GM19467 (cell line): ENCODE results near the gene BMP5.

Experiments
- ATAC-seq: cut with Tn5 transposase; IDR thresholded peaks from one replicate; pipeline ENCODE4 v1.9.1; 2021; ENCODE audit warnings: mild to moderate bottlenecking, moderate library complexity; ENCODE audit not compliant: unreplicated experiment

Gene BMP5

DNA sequence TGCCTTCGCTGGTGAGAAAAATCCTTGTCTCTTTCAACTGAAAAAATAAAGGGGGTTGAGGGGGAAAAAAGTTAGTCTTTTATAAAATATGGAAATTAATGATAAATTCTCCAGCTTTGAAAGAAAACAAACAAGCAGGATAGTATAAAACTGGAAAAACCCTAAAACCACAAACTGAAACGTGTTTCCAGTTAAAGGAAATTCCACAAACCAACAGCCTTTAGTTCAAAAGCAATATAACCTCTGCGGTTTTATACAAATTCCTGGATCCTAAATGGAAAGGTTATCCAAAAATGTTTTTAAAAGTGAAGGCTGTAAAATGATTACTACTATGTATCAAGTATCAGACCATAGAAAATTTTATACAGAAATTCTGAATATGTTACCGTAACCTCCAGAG is 55.6 kb downstream of the BMP5 start:
- ATAC-seq, result no peak

DNA sequence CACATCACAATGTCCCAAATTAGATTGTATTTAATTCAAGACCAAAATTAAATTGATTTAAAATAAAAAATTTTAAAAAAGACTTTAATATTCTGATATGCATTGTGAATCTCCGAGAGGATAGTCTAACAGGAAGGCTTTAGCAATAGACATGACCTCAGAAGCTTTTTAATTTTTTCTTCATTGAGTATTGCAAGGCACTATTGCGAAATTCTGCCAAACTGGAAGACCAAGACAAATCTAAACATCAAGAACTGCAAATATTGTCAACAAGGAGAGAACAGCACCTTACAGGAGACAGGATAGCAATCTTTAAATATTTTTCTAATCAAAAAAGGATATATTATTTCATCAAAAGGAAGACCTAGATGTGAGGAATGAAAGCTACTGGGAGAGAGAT is 56.9 kb downstream of the BMP5 start:
- no peak for ATAC-seq

DNA sequence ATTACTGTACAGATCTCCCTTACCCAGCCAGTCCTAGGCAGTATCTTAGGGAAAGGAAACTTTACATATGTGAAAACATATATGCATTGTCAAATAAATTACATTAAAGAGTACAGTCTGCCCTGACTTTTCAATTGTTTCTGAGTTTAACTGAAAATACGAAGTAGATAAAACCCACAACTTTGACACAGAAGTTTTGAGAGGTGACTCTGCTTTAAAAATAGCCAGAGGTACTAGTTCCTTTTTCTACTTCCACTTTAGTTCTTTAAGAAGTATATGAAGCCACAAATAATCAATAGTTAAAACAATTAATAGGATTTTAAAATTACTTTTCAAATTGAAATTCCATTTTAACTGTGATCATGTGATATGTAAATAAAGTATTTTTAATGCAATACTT is 62.9 kb downstream of the BMP5 start:
- ATAC-seq, result no peak

DNA sequence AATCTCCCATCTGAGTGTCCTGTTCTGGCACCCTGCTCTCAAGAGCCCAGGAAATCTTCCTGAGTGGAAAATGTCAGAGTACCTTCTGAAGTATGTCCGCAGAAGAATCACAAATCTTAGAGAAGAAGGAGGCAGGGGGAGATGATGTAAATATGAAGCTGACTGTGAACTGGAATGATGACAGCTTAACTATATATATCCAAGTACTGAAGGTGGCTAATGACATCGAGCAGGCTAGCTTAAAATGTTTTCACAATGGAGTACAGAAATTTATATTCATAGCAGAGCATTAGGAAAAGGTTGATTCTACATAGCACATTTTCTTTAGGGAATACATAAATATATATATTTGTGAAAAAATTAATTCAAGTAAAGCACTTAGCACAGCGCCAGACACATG is 64.3 kb downstream of the BMP5 start:
- no peak for ATAC-seq

DNA sequence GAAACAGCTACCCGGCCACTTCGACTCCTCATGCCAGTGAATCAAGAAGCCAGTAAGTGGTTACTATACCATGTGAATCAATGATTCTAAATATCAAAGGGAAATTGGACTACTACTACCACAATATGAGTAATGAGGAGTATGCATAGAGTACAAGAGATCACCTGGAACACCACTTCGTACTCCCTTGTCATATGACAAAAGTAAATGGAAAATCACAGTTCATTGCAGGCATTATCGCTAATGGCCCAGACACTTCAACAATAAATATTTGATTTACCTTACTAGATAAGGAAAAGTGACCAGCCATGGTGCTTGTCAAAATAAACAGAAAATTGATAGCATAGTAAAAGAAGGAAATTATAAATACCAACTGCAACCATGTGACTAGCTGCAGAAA is 73.1 kb downstream of the BMP5 start:
- no peak for ATAC-seq

DNA sequence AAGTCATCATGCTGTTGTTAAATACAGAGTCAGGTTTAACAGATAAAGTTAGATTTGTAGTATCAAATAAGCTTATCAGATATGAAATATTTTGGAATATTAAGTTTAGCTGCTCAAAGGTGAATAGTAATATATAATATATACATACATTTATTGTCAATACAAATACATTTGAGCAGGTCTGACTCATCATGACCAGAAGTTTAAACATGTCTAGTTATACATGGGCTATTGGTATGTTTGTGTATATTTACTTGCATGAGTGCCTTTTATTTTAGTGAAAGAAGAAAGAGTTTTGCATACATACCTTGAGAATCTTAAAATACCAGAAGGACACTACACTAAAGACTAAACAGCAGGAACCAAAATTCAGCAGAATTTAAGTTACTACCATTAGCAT is 76.8 kb downstream of the BMP5 start:
- no peak for ATAC-seq

DNA sequence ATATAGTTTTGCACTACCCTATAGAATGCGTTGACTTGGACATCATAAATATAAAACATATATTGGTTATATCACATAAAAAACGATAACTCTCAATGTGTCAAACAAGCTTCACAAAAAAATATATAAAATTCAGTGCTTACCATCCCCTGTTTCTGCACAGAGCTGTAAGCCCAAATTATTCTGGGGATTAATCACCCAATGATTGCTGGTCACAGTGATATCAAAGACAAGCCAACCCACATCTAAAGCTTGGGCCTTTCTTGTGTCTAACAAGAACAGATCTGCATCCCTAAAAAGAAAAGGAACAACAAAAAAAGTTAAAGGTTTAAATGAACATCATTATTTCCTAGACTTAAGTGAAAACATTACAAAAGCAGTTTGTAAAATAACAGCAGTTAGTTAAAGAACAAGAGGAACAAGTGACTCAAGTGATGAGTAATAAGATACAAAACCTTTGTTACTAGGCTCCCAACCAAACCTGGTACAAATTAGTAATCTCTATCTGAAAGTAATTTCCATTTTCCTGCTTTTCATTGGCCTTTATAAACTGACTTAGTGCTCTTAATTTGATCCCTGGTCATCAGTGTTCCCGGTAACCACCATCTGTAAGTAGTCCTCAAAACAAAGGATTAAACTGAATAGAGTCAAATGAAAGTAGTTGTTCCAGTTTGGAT is 81.1 kb downstream of the BMP5 start:
- ATAC-seq, result no peak

DNA sequence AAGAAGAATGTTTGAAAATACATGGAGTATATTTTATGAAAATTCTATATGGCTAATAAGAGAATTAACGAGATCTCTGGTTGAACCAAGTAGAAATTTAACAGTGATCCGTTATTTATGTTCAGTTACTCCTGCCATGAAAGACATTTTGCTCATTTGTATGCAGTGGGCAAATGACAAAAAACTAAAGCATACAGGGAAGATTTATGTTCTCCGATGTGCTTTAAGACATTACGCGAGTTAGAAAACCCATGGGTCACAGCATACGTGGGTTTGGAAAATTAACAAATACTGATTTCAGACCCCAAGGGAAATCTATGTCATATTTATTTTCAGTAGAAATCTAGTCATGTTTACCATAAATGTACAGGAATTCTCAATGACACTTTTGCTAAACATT is 90.1 kb downstream of the BMP5 start:
- no peak for ATAC-seq

DNA sequence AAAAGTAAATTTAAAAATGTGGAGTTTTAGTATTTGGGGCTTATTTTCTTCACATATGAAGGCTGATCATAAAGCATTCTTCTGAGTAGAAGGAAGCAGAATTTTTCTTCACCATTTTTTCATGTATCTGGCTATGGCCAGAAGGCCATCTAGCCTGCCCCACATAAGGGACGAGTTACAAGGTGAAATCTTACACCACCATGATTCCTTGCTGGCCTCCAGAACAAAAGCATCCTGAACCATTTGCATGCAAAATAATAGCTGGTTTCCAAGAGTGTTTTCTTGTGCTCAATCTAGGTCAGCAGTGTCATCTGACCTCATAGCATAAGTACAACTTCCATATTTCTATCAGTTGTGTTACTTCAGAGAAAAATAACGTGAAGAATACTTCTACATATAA is 93.1 kb downstream of the BMP5 start:
- no peak for ATAC-seq

DNA sequence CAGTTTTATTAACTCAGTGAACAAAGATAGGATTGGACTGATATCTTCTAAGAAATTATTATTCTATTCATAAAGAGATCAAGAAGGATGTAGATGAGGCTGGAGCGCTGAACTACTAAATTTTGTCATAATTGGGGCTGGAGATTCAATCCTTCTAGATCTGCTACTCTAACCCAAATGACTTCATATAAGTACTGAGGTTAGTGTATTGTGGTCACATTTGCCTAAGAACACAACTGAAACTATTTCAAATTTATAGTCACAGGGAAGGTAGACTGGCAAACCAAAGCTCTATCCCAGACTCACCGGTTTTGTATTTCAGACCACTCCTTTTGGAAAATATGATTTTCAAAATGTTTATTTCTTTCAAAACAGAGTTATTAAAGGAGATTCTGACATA is 96.7 kb downstream of the BMP5 start:
- no peak for ATAC-seq

DNA sequence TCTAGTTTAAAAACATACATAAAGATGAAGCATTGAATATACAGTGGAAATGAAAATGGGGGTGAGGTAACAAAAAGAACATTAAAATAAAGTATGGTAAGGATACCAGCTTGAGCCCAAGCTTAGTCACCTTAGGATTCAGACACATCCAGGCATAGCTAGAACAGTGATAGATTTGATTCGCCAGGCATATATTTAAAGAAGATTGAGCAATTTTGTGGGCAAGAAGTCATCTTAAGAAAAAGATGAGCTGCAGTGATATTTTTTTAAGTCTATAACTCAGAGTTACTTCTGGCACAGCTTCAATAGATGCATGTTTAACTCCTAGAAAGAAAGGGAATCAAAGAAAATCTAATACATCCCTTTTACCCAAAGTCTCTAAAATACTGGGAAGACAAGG is 97.9 kb downstream of the BMP5 start:
- no peak for ATAC-seq

DNA sequence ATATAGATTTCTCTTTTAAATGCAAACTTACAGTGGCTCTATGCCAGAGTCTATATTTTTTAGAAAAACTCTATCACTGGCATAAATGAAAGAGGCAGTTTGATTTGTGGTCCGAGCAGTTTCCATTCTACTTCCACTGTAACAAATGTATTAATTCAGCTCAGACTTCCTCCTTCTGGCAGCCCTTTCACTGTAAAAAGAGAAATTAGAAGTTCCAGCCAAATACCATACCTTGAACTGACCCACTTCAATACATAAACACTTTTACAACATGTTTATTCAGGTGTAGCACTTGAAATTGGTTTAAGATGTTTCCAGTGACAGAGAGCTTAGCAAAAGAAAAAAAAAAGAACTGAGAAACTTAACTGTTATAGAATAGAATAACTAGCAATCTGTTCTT is 99.3 kb downstream of the BMP5 start:
- ATAC-seq, result no peak

DNA sequence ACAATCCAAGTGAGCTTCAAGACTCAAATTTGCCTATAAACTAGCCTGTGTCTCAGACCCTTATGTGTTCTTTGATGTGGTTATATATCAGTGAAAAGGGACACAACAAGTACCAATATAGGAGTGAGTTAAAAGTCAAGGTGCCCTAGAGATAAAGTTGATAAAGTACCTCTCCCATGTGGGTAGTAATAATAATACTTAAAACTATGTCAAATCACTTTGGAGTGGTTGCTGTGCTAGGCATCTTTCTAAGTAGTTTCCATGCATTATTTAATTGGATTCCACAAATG is 100.4 kb downstream of the BMP5 start:
- ATAC-seq, result no peak

DNA sequence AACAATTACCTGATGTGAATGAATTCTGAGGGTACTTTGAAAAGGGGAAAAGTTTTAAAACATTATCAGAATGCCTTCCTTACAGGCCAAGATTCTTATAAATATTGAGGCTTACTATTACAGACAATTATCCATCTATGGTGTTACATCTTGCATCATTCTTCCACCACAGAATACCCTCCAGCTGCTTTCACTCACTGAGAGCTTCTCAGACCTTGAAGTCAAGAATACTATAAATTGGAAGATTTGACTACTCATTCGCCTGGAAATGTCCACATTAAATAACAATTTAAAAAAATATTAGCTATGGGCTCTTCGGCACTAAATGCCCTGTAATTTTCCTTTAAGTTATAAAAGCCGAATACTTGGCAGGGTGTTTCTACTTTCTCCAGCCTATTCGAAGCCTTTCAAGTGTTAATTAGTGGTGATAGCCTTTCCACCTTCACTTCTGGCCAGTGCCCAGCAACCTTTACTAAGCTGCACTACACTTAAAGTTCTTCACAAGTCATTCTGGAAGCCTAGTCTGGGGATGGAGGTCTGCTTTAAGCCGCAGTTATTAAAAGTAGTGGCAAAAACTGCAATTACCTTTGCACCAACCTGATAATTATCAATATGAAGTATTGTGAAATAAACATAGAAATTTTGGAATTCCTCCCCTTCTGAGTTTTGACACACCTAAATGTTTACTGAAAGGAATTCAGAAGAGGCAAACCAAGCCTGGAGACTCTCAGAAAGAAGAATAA is 100.9 kb downstream of the BMP5 start:
- no peak for ATAC-seq

DNA sequence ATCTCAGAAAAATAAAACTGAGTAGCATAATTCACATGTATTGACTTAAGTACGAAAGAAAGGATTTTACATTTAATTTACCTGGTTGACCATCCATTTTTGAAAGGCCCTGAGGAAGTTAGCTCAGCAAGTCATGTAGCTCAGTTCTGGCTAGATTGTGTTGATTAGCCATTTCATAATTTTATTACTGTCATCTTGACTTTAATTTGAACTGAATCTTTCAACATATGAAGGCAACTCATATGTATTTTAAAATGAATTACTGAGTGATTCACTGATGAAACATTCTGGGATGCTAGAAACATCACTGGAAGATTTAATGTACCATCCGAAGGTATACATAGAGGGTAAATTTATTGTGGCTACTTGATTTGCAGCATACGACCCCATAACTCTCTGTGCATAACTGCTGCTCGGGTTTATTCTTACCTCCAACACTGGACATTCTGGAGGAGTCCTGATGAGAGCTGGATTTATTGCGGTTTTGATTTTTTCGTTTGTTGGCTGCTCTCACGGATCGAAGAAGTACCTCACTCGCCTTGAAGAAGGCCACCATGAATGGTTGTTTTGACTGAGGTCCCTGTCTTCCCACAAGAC is 101.7 kb downstream of the BMP5 start:
- ATAC-seq, result no peak

DNA sequence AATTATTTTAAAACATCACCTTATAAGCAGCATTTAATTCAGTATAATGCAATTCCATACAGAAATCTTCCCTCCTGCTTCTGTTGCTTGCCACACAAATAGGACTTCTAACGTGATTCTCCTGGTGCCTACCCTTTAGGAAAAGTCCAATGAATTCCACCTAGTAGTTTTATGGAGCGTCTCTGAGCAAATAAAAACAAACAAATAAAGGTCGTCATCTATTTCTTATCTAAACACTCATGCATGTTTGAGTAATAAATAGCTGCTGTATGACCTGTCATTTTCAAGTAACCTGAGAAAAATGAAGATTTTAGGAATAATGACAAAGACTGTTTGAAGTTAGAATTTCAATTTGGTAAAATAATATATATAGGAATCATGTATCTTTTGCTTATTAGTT is 102.7 kb downstream of the BMP5 start:
- no peak for ATAC-seq

DNA sequence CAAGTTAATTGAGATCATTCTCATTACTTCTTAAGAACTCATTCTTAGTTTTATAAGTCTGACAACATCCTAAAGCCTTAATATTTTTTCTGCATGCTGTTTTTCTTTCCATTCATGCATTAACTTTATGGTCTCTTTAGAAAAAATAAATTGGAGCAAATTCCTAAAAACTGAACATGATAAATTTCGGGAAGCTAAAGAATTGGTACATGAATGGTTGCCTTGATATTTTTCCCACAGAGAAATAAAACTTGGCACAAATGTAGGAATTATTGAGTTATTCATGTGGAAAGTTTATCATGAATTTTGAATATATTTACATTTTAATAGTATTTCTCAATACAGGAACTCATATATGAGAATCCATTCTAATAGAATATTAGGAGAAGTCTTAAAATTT is 115.9 kb downstream of the BMP5 start:
- ATAC-seq, result no peak

DNA sequence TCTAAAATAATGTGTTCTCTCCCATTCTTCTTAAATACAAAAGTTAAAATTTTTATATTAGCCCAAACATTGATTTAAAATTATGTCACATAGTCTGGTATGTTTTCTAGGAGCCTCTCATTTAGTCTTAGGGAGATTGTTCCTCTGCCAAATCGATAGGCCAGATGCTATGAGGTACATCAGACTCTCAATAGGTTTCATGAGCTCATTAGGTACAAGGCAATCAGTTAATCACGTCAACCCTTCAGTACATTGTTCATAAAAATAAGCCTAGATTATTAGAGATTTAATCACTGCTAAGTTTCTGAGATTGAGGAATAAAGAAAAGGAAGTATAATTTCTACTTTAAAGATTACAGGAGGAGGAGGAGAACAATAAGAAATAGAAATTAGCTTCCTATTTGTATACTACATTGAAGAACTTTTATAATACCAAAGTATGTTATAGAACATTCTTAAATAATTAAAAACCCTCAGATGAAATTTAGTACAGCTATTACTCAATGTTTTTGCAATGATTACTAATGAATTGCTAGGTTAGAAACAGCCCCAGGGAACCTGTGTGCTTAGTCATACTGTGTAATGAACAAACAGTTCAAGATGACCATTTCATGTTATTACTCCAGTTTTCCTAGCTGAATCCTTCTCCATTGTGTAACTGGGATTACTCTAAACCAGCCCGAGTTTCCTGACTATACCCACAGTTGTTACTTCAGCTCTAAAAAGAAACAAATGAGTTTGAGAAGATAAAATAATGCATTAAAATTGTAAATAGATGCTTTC is 117.0 kb downstream of the BMP5 start:
- ATAC-seq, result no peak

DNA sequence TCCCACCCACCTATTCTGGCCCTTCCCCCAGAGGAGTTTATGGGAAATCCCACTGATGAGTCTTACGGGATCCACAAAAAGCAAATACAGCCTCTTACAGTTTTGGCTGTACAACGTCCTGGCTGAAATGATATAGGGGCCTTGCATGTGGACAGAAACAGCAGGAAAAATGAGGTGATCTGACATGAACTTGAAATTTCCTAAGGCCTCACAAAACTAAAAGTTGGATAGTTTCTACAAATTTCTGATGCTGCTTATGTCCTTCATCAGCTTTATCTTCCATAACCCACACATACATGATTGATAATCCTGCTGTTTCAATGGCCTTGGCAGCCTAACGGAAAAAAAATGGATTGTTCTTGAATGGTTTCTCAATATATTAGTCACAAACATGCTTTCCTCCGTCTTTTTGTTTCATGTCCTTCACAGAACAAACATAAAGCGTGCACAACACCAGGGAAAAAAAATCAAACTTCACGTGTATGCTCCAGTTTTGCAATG is 118.8 kb downstream of the BMP5 start:
- no peak for ATAC-seq

DNA sequence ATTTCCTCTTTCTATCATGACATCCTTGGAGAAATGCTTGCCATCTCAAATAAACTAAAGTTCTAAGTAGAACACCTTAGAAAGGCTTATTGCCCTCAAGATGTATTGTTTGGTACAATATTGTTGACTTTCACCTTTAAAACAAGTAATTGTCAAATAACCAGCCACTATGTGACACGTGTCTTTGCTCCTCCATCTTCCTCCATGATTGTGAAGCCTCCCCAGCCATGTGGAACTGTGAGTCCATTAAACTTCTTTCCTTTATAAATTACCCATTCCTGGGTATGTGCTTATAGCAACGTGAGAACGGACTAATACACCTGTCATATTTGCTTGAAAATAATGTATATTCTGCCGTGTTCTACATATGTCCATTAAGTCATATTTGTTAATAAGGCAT is 126.5 kb downstream of the BMP5 start:
- no peak for ATAC-seq

DNA sequence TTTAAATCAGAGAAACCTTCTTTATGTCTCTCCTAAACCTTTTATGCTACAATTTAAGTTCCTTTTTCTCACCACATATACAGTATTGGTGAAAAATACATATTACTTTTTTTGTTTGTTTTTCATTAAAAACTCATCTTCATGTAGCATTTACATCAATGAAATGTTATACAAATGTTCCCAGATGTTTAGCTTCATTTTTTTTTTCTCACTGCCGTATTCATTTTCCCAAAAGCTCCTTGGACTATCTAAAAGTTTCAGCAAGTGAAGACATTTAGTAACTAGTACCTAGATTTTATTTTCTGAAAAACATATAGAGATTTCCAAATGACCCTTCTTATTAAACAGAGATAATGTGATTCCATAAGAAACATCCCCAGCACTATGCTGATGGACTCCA is 128.9 kb downstream of the BMP5 start:
- ATAC-seq, result no peak

DNA sequence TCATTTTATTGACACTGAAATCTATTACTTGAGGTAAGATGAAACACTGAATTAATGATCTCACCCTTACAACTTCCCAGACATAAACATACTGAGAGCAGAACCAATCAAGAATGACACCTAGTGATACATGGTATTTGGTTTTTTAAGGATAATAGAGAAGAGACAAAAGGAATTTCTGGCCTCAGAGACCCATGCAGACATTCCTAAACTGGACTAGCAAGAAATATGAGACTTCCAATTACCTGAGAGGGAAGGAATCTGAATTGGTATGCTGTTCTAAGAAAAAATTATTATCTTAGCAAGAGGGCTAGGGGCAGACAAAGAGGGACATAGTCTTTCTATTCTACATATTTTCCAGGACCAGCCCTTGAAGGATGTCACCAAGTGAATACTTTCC is 141.1 kb downstream of the BMP5 start:
- no peak for ATAC-seq
